ENCODE measurements around the gene PRKCB. TPM values are rescaled to one million over a fixed set of nuclear protein-coding genes. Genes with fewer than 3 reads are reported as not detected.

PRKCB gene
- total and polyA plus RNA-seq, 7 donors = 0.13 to 1.5 (median 0.83) TPM

DNA sequence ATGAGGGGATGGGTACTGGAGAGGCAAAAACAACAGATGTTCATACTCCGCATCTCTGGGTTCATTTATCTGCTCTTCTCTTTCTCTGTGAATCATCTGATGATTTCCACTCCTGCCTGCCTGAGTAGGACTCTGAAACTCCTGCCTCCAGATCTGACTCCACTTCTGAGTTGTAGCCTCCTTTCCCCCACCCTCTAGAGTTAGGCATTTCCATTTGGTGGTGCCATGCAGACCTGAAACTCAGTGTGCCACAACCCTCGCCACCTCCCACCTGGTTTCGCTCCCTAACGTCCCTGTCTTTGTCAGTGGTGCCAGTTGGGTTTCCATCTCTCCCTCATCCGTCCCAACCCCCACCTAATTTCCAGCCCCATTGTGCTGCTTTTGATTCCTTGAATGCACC is 126.2 kb downstream of the PRKCB start:
- Histone ChIP-seq H3K27ac (no peak overlapping the region), H3K4me1 (no peaks in the 10 kb centered on the region), H3K36me3 (ENCODE audit: insufficient read depth in 1 of 2, low read depth in 1 of 2) (no peaks in the 10 kb centered on the region), H3K27me3 (ENCODE audit: insufficient read depth in 3 of 3, low read length in 2 of 3) (no peaks in the 10 kb centered on the region), H3K9me3 (no peaks in the 10 kb centered on the region), H3K4me3 (no peak overlapping the region)
- intact Hi-C loops (cut with DNase I) = no loop called here
- no peak for ATAC-seq
- TF ChIP-seq, protein P1, sequence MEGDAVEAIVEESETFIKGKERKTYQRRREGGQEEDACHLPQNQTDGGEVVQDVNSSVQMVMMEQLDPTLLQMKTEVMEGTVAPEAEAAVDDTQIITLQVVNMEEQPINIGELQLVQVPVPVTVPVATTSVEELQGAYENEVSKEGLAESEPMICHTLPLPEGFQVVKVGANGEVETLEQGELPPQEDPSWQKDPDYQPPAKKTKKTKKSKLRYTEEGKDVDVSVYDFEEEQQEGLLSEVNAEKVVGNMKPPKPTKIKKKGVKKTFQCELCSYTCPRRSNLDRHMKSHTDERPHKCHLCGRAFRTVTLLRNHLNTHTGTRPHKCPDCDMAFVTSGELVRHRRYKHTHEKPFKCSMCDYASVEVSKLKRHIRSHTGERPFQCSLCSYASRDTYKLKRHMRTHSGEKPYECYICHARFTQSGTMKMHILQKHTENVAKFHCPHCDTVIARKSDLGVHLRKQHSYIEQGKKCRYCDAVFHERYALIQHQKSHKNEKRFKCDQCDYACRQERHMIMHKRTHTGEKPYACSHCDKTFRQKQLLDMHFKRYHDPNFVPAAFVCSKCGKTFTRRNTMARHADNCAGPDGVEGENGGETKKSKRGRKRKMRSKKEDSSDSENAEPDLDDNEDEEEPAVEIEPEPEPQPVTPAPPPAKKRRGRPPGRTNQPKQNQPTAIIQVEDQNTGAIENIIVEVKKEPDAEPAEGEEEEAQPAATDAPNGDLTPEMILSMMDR (IDR thresholded peaks at IDR 0.05) = no peak
- 74 to 86% (median 77%) methylated on average over 5 of the region's 5 CpGs for WGBS, 3 donors
- DNase-seq = no peak

DNA sequence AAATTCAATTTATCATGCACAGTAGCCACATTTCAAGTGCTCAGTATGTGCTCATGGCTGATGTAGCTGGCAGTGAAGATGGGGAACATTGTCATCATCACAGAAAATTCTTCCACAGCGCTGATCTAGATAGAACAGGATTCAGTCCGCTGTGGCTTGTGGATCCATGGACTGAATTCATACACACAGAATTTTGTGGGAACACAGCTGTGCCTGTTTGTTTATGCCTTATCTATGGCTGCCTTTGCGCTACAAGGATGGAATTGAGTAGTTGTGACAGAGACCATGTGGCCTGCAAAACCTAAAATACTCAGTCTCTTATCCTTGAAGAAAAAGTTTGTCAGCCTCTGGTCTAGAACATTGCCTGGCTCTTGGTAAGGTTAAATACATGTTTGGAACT is 128.4 kb downstream of the PRKCB start:
- H3K4me1 ChIP-seq = no peaks in the 10 kb centered on the region
- intact Hi-C loops (cut with DNase I) = no loop called here
- H3K4me3 ChIP-seq = no peak overlapping the region
- no peaks in the 10 kb centered on the region for H3K27me3 ChIP-seq (ENCODE audit: insufficient read depth in 3 of 3, low read length in 2 of 3)
- ATAC-seq (no peak), DNase-seq (no peak)
- 91 to 94% (median 91%) methylated on average over 3 of the region's 3 CpGs for WGBS, 3 donors
- no peaks in the 10 kb centered on the region for H3K36me3 ChIP-seq (ENCODE audit: insufficient read depth in 1 of 2, low read depth in 1 of 2)
- TF ChIP-seq, protein P1 (IDR thresholded peaks at IDR 0.05) = no peak
- H3K27ac ChIP-seq = no peak overlapping the region
- H3K9me3 ChIP-seq = no peaks in the 10 kb centered on the region

DNA sequence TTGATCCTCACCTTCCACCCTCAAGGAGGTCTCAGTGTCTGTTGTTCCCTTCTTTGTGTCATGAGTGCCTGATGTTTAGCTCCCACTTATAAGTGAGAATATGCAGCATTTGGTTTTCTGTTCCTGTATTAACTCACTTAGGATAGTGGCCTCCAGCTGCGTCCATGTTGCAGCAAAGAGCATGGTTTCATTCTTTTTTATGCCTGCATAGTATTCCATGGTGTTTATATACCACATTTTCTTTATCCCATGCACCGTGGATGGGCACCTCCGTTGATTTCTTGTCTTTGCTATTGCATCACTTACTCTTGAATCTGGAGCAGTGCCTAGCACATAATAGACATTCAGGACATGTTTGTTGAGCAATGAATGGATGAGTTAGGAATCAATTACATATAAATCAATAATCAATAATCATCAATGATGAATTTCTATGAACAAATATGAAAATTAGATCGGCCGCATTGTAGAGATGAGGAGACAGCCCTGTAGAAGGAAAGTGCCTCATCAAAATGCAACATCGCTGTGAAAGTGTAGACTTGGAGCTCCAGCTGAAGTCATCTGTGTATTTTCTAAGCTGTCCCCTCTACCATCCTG is 129.5 kb downstream of the PRKCB start:
- Histone ChIP-seq H3K4me1 (no peaks in the 10 kb centered on the region), H3K9me3 (no peaks in the 10 kb centered on the region), H3K4me3 (no peak overlapping the region), H3K36me3 (ENCODE audit: insufficient read depth in 1 of 2, low read depth in 1 of 2) (no peaks in the 10 kb centered on the region), H3K27me3 (ENCODE audit: insufficient read depth in 3 of 3, low read length in 2 of 3) (no peaks in the 10 kb centered on the region), H3K27ac (no peak overlapping the region)
- ATAC-seq = no peak
- WGBS, 3 donors = 87 to 94% (median 93%) methylated on average over 6 of the region's 6 CpGs
- no peak for DNase-seq
- intact Hi-C loops (cut with DNase I) = no loop called here
- TF ChIP-seq, protein P1 (IDR thresholded peaks at IDR 0.05) = no peak

DNA sequence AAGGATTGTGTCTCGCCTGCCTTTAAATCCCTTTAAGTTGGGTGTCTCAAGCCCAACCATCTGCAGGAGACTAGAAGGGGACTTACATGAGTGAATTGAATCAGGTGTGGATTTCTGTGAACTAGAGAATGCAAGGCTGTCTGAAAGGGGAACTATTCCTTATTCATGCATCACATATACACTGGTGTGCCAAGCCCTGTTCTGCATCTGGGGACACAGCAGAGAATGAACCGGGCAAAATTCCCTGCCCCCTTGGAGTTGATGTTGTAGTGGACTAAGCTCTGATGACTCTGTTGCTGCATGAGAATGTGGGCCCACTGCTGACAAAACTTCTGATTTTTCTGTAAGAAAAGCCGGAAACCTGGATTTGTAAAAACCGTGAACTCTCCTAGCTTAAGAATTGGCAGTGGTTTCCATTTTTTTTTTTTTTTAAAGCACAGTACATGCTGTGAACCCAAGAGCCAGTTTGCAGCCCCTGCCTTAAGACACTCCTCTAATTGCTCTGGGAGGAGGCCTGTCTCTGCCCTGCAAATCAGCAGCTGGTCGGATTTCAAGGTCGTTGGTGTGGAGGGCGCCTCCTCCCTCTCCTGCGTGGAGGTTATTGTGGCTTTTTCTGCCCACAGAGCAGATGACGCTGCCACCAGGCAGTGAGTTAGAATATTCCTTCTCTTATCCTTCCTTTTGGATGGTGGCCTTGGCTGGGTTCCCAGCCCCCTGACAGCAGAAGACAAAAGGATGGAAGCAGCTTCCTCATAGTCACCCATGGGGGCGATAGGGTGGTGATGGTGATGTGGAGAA is 131.0 kb downstream of the PRKCB start:
- no peak for ATAC-seq

More for the DNA sequence above, 131.0 kb downstream of the PRKCB start:
- no peaks in the 10 kb centered on the region for H3K9me3 ChIP-seq
- no peak overlapping the region for H3K27ac ChIP-seq
- no peak overlapping the region for H3K4me3 ChIP-seq
- no peaks in the 10 kb centered on the region for H3K4me1 ChIP-seq
- WGBS, 3 donors = 14 to 24% (median 22%) methylated on average over 10 of the region's 10 CpGs
- TF ChIP-seq, protein P1 (IDR thresholded peaks at IDR 0.05) = no peak
- no peak for DNase-seq
- no peaks in the 10 kb centered on the region for H3K36me3 ChIP-seq (ENCODE audit: insufficient read depth in 1 of 2, low read depth in 1 of 2)
- H3K27me3 ChIP-seq (ENCODE audit: insufficient read depth in 3 of 3, low read length in 2 of 3) = no peaks in the 10 kb centered on the region
- intact Hi-C loops (cut with DNase I) = no loop called here
